ENCODE data around the gene FA2H.
"Not testable (repeated sequence)": the region's sequence is repeated elsewhere in the genome, so short reads cannot be mapped to it uniquely, and the experiment has no call there.

The FA2H gene

GRCh38 chr16:74724820-74725549, 49.6 kb downstream of the FA2H start:
- DNase-seq (ENCODE audit: low read depth in 2 of 2): no peak

- no peak for DNase-seq (ENCODE audit: low read depth in 2 of 2)
Observed at GRCh38 chr16:74723256-74723655, 51.4 kb downstream of the FA2H start.

GRCh38 chr16:74722156-74722555, 52.5 kb downstream of the FA2H start:
- not testable (repeated sequence) for DNase-seq (ENCODE audit: low read depth in 2 of 2)

- no peak for DNase-seq (ENCODE audit: low read depth in 2 of 2)
Observed at GRCh38 chr16:74721716-74722115, 52.9 kb downstream of the FA2H start.

- DNase-seq (ENCODE audit: low read depth in 2 of 2): no peak
Observed at GRCh38 chr16:74720579-74720978, 54.0 kb downstream of the FA2H start.

- no peak for DNase-seq (ENCODE audit: low read depth in 2 of 2)
Observed at GRCh38 chr16:74718741-74719610, 55.6 kb downstream of the FA2H start.

GRCh38 chr16:74718140-74718539, 56.5 kb downstream of the FA2H start:
- no peak for DNase-seq (ENCODE audit: low read depth in 2 of 2)

- no peak for DNase-seq (ENCODE audit: low read depth in 2 of 2)
Observed at GRCh38 chr16:74717367-74717766, 57.3 kb downstream of the FA2H start.

GRCh38 chr16:74716355-74716754, 58.3 kb downstream of the FA2H start:
- no peak for DNase-seq (ENCODE audit: low read depth in 2 of 2)

- DNase-seq (ENCODE audit: low read depth in 2 of 2): no peak
Observed at GRCh38 chr16:74713876-74714275, 60.7 kb downstream of the FA2H start.

GRCh38 chr16:74713325-74713724, 61.3 kb downstream of the FA2H start:
- no peak for DNase-seq (ENCODE audit: low read depth in 2 of 2)

- DNase-seq (ENCODE audit: low read depth in 2 of 2): no peak
Observed at GRCh38 chr16:74711938-74712337, 62.7 kb downstream of the FA2H start.

- DNase-seq (ENCODE audit: low read depth in 2 of 2): no peak
Observed at GRCh38 chr16:74710401-74710800, 64.2 kb downstream of the FA2H start.

GRCh38 chr16:74709441-74709877, 65.2 kb downstream of the FA2H start:
- peak; percentile 30 to 31 for DNase-seq (ENCODE audit: low read depth in 2 of 2)

- DNase-seq (ENCODE audit: low read depth in 2 of 2): peak; percentile 4 to 12
Observed at GRCh38 chr16:74700438-74701225, 74.0 kb downstream of the FA2H start, which contains the start of gene MLKL. TSS of gene MLKL (minus strand) at chr16:74700862. CDS start at chr16:74695757, 5,105 bp downstream.

- DNase-seq (ENCODE audit: low read depth in 2 of 2): no peak
Observed at GRCh38 chr16:74700116-74700437, 74.5 kb downstream of the FA2H start.

GRCh38 chr16:74699666-74700065, 75.0 kb downstream of the FA2H start:
- no peak for DNase-seq (ENCODE audit: low read depth in 2 of 2)

- DNase-seq (ENCODE audit: low read depth in 2 of 2): no peak
Observed at GRCh38 chr16:74698222-74698621, 76.4 kb downstream of the FA2H start.

- DNase-seq (ENCODE audit: low read depth in 2 of 2): peak; percentile 61 to 70
Observed at GRCh38 chr16:74695450-74696422, 78.9 kb downstream of the FA2H start.

- DNase-seq (ENCODE audit: low read depth in 2 of 2): no peak
Observed at GRCh38 chr16:74691093-74691855, 83.3 kb downstream of the FA2H start.

Data from fibroblast of skin of left quadriceps (primary cell).